IMR-90 (cell line): Measurements from ENCODE around the gene ERN1.

Experiments
- BHLHE40 ChIP-seq: fragments of 150-350 bp; IDR thresholded peaks from 2 replicates; pipeline ENCODE4 v1.6.1; 2016; ENCODE audit warnings: mild to moderate bottlenecking, low read depth, low read length
- CEBPB ChIP-seq: IDR thresholded peaks from 2 replicates; pipeline ENCODE4 v1.6.1; 2012; ENCODE audit warnings: low read depth, low read length, improper control_type of control experiment
- MAFK ChIP-seq: IDR thresholded peaks from 2 replicates; pipeline ENCODE4 v1.6.1; 2012; ENCODE audit warnings: low read depth, low read length, improper control_type of control experiment
- MXI1 ChIP-seq: IDR thresholded peaks from 2 replicates; pipeline ENCODE4 v1.6.1; 2012; ENCODE audit warnings: low read depth, mild to moderate bottlenecking, low read length, moderate library complexity, borderline replicate concordance
- NFE2L2 ChIP-seq: fragments of 150-350 bp; IDR thresholded peaks from 2 replicates; pipeline ENCODE4 v1.6.1; 2016; ENCODE audit warnings: low read depth, mild to moderate bottlenecking, low read length
- POLR2A ChIP-seq: IDR thresholded peaks from 2 replicates; pipeline ENCODE4 v1.6.1; 2012; ENCODE audit warnings: mild to moderate bottlenecking, low read depth, low read length
- RAD21 ChIP-seq: IDR thresholded peaks from 2 replicates; pipeline ENCODE4 v1.6.1; 2012; ENCODE audit warnings: low read length, improper control_type of control experiment
- RCOR1 ChIP-seq: IDR thresholded peaks from 2 replicates; pipeline ENCODE4 v1.6.1; 2012; ENCODE audit warnings: mild to moderate bottlenecking, low read length, improper control_type of control experiment; ENCODE audit not compliant: insufficient replicate concordance
- SMC3 ChIP-seq: fragments of 150-350 bp; IDR thresholded peaks from 2 replicates; pipeline ENCODE4 v1.6.1; 2016; ENCODE audit warnings: low read depth, mild to moderate bottlenecking, antibody characterized with exemption, low read length, moderate library complexity
- TF ChIP-seq, protein P1 (sequence below): conservative IDR thresholded peaks from 2 replicates; pipeline ENCODE4 v1.5.1; 2012; ENCODE audit warnings: mild to moderate bottlenecking, low read depth, low read length, improper control_type of control experiment
- TF ChIP-seq, protein P2 (sequence below): fragments of 150-350 bp; IDR thresholded peaks from 2 replicates; pipeline ENCODE4 v1.6.1; 2016; ENCODE audit warnings: low read depth, mild to moderate bottlenecking, low read length, moderate library complexity, borderline replicate concordance
- TF ChIP-seq, protein P3 (sequence below): fragments of 150-350 bp; IDR thresholded peaks from 2 replicates; pipeline ENCODE4 v1.6.1; 2017; ENCODE audit warnings: mild to moderate bottlenecking, antibody characterized with exemption, low read length, low read depth

DNA sequence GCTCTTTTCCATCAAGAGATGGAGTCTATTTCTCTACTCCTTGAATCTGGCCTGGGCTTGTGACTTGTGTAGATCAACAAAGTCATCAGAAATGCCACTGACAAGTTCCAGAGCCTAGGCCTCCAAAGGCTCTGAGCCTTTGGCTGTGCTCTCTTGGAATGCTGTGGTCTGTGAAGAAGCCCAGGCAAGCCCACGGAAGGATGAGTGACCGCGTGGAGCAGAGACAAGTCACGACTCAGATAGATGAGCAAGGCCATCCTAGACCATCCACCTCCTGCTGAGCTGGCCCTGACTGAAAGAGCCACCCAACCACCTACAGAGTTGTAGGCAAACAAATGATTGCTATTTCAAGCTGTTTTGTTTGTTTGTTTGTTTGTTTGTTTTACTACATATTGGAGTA is 97.9 kb downstream of the ERN1 start:
- TF ChIP-seq, protein P1, sequence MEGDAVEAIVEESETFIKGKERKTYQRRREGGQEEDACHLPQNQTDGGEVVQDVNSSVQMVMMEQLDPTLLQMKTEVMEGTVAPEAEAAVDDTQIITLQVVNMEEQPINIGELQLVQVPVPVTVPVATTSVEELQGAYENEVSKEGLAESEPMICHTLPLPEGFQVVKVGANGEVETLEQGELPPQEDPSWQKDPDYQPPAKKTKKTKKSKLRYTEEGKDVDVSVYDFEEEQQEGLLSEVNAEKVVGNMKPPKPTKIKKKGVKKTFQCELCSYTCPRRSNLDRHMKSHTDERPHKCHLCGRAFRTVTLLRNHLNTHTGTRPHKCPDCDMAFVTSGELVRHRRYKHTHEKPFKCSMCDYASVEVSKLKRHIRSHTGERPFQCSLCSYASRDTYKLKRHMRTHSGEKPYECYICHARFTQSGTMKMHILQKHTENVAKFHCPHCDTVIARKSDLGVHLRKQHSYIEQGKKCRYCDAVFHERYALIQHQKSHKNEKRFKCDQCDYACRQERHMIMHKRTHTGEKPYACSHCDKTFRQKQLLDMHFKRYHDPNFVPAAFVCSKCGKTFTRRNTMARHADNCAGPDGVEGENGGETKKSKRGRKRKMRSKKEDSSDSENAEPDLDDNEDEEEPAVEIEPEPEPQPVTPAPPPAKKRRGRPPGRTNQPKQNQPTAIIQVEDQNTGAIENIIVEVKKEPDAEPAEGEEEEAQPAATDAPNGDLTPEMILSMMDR = no peak
- no peak for TF ChIP-seq CEBPB
- TF ChIP-seq RAD21 = no peak
- no peak for TF ChIP-seq MXI1
- no peak for TF ChIP-seq POLR2A
- TF ChIP-seq, protein P2, sequence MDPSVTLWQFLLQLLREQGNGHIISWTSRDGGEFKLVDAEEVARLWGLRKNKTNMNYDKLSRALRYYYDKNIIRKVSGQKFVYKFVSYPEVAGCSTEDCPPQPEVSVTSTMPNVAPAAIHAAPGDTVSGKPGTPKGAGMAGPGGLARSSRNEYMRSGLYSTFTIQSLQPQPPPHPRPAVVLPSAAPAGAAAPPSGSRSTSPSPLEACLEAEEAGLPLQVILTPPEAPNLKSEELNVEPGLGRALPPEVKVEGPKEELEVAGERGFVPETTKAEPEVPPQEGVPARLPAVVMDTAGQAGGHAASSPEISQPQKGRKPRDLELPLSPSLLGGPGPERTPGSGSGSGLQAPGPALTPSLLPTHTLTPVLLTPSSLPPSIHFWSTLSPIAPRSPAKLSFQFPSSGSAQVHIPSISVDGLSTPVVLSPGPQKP = no peak
- TF ChIP-seq BHLHE40 = no peak
- no peak for TF ChIP-seq NFE2L2
- TF ChIP-seq MAFK = no peak
- TF ChIP-seq SMC3 = no peak
- TF ChIP-seq, protein P3, sequence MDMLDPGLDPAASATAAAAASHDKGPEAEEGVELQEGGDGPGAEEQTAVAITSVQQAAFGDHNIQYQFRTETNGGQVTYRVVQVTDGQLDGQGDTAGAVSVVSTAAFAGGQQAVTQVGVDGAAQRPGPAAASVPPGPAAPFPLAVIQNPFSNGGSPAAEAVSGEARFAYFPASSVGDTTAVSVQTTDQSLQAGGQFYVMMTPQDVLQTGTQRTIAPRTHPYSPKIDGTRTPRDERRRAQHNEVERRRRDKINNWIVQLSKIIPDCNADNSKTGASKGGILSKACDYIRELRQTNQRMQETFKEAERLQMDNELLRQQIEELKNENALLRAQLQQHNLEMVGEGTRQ = no peak
- TF ChIP-seq RCOR1 = no peak
